Central memory CD8-positive, alpha-beta T cell (primary cell): ENCODE data around the gene LRRC45.

Source experiments
- ATAC-seq: fragments of 150-1000 bp; cut with Tn5 transposase; replicated peaks from 2 replicates; pipeline ENCODE4 v1.10.0; 2022; ENCODE audit warnings: mild to moderate bottlenecking, moderate FRiP score, moderate number of reproducible peaks; ENCODE audit not compliant: poor library complexity, severe bottlenecking; ENCODE audit errors: extremely low read depth
- DNase-seq, 2 donors: peaks; one replicate each; pipeline ENCODE4 v3.0.0; 2021; ENCODE audit warnings: low spot score in 2 of 2
- H3K27ac Mint-ChIP-seq: one replicate; pipeline ENCODE4 v1.8.0; 2022; ENCODE audit warnings: low read depth, mild to moderate bottlenecking, moderate library complexity, mixed read lengths
- H3K27me3 Mint-ChIP-seq: one replicate; pipeline ENCODE4 v1.8.0; 2022; ENCODE audit warnings: mixed read lengths
- H3K36me3 Mint-ChIP-seq: one replicate; pipeline ENCODE4 v1.8.0; 2022; ENCODE audit warnings: mild to moderate bottlenecking, moderate library complexity, mixed read lengths; ENCODE audit not compliant: insufficient read depth
- H3K4me1 Mint-ChIP-seq: one replicate; pipeline ENCODE4 v1.8.0; 2022; ENCODE audit warnings: mixed read lengths
- H3K4me3 Mint-ChIP-seq: one replicate; pipeline ENCODE4 v1.8.0; 2022; ENCODE audit warnings: mild to moderate bottlenecking, moderate library complexity, mixed read lengths
- H3K9me3 Mint-ChIP-seq: one replicate; pipeline ENCODE4 v1.8.0; 2022; ENCODE audit warnings: mixed read lengths

The LRRC45 gene

GRCh38 chr17:82076018-82076784 is 53.1 kb downstream of the LRRC45 start:
- peaks cover 13% of the 10 kb centered on the region for H3K36me3 Mint-ChIP-seq
- no peak overlapping the region for H3K27ac Mint-ChIP-seq
- DNase-seq (no peak), ATAC-seq (no peak)
- no peak overlapping the region for H3K4me3 Mint-ChIP-seq
- no peaks in the 10 kb centered on the region for H3K27me3 Mint-ChIP-seq
- H3K9me3 Mint-ChIP-seq = no peaks in the 10 kb centered on the region
- no peaks in the 10 kb centered on the region for H3K4me1 Mint-ChIP-seq

GRCh38 chr17:82076785-82077591 is 53.9 kb downstream of the LRRC45 start:
- Mint-ChIP-seq H3K27ac (no peak overlapping the region), H3K4me1 (no peaks in the 10 kb centered on the region), H3K4me3 (no peak overlapping the region), H3K9me3 (no peaks in the 10 kb centered on the region), H3K36me3 (peaks cover 13% of the 10 kb centered on the region), H3K27me3 (no peaks in the 10 kb centered on the region)
- DNase-seq (no peak), ATAC-seq (no peak)

DNA sequence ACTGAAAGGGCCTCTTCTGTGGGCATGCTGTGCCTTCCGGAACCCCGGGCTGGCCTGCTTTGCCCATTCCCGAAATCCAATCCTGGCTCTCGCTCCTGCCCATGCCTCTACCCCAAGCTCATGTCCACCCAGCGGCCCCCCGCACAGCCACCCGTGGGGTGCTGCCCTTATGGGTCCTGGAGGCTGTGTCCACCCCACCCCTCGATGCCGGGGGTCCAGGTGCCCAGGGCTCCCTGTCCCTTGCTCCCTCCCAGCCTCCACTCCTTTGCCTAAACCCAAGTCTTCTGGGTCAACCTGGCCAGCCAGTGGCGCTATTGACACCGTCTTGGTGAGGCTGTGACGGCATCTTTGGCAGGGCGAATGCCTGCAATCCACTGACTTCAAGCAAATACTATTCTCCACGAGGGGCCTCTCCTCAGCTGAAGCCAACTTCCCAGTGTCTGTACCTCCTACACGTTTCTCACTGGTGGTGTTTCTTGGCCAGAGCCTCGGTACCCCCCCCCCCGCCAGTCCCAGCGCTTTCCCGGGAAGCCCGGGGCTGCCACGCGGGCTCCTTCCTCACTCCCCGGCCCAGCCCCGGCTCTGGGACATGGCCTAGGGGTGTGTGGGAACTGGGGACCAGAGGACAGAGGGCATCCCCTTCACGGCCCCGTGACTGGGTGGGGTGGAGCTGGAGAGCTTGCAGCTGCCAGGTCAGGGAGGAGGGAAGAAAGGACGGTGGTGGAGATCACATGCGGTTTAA is 54.7 kb downstream of the LRRC45 start:
- no peak for DNase-seq
- Mint-ChIP-seq H3K4me3 (no peak overlapping the region), H3K36me3 (peaks cover 13% of the 10 kb centered on the region), H3K27ac (no peak overlapping the region), H3K27me3 (no peaks in the 10 kb centered on the region), H3K9me3 (no peaks in the 10 kb centered on the region), H3K4me1 (no peaks in the 10 kb centered on the region)
- ATAC-seq = no peak

GRCh38 chr17:82078433-82078832 is 55.3 kb downstream of the LRRC45 start:
- no peaks in the 10 kb centered on the region for H3K9me3 Mint-ChIP-seq
- H3K4me1 Mint-ChIP-seq = no peaks in the 10 kb centered on the region
- H3K27me3 Mint-ChIP-seq = no peaks in the 10 kb centered on the region
- no peak overlapping the region for H3K27ac Mint-ChIP-seq
- H3K4me3 Mint-ChIP-seq = no peak overlapping the region
- peaks cover 18% of the 10 kb centered on the region for H3K36me3 Mint-ChIP-seq
- DNase-seq (no peak), ATAC-seq (no peak)

- Mint-ChIP-seq H3K4me1 (no peaks in the 10 kb centered on the region), H3K27ac (no peak overlapping the region), H3K27me3 (no peaks in the 10 kb centered on the region), H3K36me3 (peaks cover 23% of the 10 kb centered on the region), H3K9me3 (no peaks in the 10 kb centered on the region), H3K4me3 (no peak overlapping the region)
- DNase-seq = no peak
- no peak for ATAC-seq
Measured at GRCh38 chr17:82079001-82079677, 56.0 kb downstream of the LRRC45 start.

- Mint-ChIP-seq H3K36me3 (peaks cover 28% of the 10 kb centered on the region), H3K4me1 (no peaks in the 10 kb centered on the region), H3K9me3 (no peaks in the 10 kb centered on the region), H3K4me3 (no peak overlapping the region), H3K27ac (no peak overlapping the region), H3K27me3 (no peaks in the 10 kb centered on the region)
- DNase-seq (no peak), ATAC-seq (no peak)
Measured at GRCh38 chr17:82080048-82080788, 57.1 kb downstream of the LRRC45 start.
